Tibial nerve (tissue), 3 donors: ENCODE results near the gene FXYD5.

Experiments
- POLR2A ChIP-seq, 2 donors: fragments of 450-650 bp; IDR thresholded peaks; one replicate each; pipeline ENCODE4 v1.6.1; 2017; ENCODE audit warnings: antibody characterized with exemption in 2 of 2, mild to moderate bottlenecking in 2 of 2, moderate library complexity in 2 of 2
- TF ChIP-seq, protein P1 (sequence below), 5 experiments: fragments of 200-600 bp in 3 of 5; fragments of 450-650 bp in 2 of 5; sonication (generic) in 3 of 5; IDR thresholded peaks; one replicate each; pipeline ENCODE4 v1.5.1; 2016 to 2019; ENCODE audit warnings: antibody characterized with exemption in 5 of 5, mild to moderate bottlenecking in 3 of 5, moderate library complexity in 2 of 5

DNA sequence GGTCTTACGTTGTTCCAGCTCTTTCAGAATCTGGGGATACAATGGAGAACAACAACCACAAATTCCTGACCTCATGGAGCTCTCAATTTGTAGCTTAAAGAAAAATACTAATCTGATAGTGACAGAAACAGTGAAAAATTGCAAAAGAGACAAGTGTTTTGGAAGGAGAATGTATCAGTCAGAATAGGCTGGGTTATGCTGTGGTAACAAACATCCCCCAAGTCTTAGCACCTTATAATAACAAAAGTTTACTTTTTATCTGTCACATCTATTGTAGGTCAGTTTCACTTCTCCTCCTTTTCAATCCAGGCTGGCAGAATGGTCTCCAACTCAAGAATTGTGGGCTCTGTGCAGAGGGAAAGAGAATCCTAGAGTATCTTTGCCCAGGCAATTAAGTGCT is 64.5 kb downstream of the FXYD5 start:
- TF ChIP-seq, protein P1, sequence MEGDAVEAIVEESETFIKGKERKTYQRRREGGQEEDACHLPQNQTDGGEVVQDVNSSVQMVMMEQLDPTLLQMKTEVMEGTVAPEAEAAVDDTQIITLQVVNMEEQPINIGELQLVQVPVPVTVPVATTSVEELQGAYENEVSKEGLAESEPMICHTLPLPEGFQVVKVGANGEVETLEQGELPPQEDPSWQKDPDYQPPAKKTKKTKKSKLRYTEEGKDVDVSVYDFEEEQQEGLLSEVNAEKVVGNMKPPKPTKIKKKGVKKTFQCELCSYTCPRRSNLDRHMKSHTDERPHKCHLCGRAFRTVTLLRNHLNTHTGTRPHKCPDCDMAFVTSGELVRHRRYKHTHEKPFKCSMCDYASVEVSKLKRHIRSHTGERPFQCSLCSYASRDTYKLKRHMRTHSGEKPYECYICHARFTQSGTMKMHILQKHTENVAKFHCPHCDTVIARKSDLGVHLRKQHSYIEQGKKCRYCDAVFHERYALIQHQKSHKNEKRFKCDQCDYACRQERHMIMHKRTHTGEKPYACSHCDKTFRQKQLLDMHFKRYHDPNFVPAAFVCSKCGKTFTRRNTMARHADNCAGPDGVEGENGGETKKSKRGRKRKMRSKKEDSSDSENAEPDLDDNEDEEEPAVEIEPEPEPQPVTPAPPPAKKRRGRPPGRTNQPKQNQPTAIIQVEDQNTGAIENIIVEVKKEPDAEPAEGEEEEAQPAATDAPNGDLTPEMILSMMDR (IDR thresholded peaks at IDR 0.05), result no peak
- TF ChIP-seq POLR2A (IDR thresholded peaks at IDR 0.05), result no peak
